Left lung (tissue), 10 donors: ENCODE results near the gene RERE. TPM values are rescaled to one million over a fixed set of nuclear protein-coding genes. Genes with fewer than 3 reads are reported as not detected.
A peak's percentile ranks its signal among the peaks of the same experiment; 100 is the strongest.

ENCODE experiments used
- ATAC-seq: fragments of 200-7000 bp; cut with Tn5 transposase; one replicate; pipeline ENCODE4 v1.9.1; 2020; ENCODE audit warnings: moderate library complexity
- DNase-seq, 4 donors: peaks; one replicate each; pipeline ENCODE4 v3.0.0-alpha.2; 2013 to 2020
- H3K27ac ChIP-seq, 2 donors: fragments of 200-600 bp; sonication (generic) in 1 of 2; one replicate each; pipeline versions ENCODE4 v1.5.0 to v1.8.0; 2020 to 2021
- H3K27me3 ChIP-seq, 2 donors: fragments of 200-600 bp; sonication (generic) in 1 of 2; one replicate each; pipeline versions ENCODE4 v1.5.0 to v1.8.0; 2020 to 2021
- H3K36me3 ChIP-seq, 2 donors: fragments of 200-600 bp; sonication (generic) in 1 of 2; one replicate each; pipeline versions ENCODE4 v1.5.0 to v1.8.0; 2020 to 2021
- H3K4me1 ChIP-seq, 2 donors: fragments of 200-600 bp; one replicate each; pipeline ENCODE4 v1.8.0; 2021
- H3K4me3 ChIP-seq, 2 donors: fragments of 200-600 bp; sonication (generic) in 1 of 2; one replicate each; pipeline versions ENCODE4 v1.5.0 to v1.8.0; 2020 to 2021; ENCODE audit warnings: mild to moderate bottlenecking in 1 of 2
- H3K9me3 ChIP-seq, 2 donors: fragments of 200-600 bp; sonication (generic) in 1 of 2; one replicate each; pipeline versions ENCODE4 v1.5.0 to v1.8.0; 2020 to 2021
- intact Hi-C, 2 donors: fragments of 100-400 bp; cut with DNase I; formaldehyde crosslinking; loops; one replicate each; pipeline versions ENCODE4 v1.11.2 to v1.14.2; 2022
- polyA plus RNA-seq, 6 donors: library from polyadenylated mRNA; unstranded; fragments of 120-200 nt; gene quantifications; one replicate each; pipeline ENCODE4 v1.2.1, GENCODE V29; 2013; ENCODE audit not compliant: insufficient read length in 6 of 6
- total RNA-seq, 2 donors: library from RNA; stranded (reverse); fragmentation: NEBNext Ultra II Directional; extraction: Animal tissue kit (Norgen Biotek cat#: 25700); gene quantifications; one replicate each; pipeline ENCODE4 v1.2.1, GENCODE V29; 2021
- TF ChIP-seq, protein P1 (sequence below), 2 donors: fragments of 200-600 bp; sonication (generic) in 1 of 2; IDR thresholded peaks; one replicate each; pipeline versions ENCODE4 v1.5.0 to v1.8.0; 2021; ENCODE audit warnings: antibody characterized with exemption in 2 of 2
- donor health status: DM: no; HTN: yes; CAD: no.
- donor health status: DM: no; HTN: no; CAD: no.

RERE gene
- total and polyA plus RNA-seq, 8 donors, result 73.3 to 135 (median 130) TPM

- no peaks in the 10 kb centered on the region for H3K36me3 ChIP-seq
- no peaks in the 10 kb centered on the region for H3K27me3 ChIP-seq
- intact Hi-C loops, result no loop called here
- DNase-seq, result no peak
- H3K4me1 ChIP-seq, result no peaks in the 10 kb centered on the region
- no peak overlapping the region for H3K27ac ChIP-seq
- no peak overlapping the region for H3K4me3 ChIP-seq
- TF ChIP-seq, protein P1, sequence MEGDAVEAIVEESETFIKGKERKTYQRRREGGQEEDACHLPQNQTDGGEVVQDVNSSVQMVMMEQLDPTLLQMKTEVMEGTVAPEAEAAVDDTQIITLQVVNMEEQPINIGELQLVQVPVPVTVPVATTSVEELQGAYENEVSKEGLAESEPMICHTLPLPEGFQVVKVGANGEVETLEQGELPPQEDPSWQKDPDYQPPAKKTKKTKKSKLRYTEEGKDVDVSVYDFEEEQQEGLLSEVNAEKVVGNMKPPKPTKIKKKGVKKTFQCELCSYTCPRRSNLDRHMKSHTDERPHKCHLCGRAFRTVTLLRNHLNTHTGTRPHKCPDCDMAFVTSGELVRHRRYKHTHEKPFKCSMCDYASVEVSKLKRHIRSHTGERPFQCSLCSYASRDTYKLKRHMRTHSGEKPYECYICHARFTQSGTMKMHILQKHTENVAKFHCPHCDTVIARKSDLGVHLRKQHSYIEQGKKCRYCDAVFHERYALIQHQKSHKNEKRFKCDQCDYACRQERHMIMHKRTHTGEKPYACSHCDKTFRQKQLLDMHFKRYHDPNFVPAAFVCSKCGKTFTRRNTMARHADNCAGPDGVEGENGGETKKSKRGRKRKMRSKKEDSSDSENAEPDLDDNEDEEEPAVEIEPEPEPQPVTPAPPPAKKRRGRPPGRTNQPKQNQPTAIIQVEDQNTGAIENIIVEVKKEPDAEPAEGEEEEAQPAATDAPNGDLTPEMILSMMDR (IDR thresholded peaks at IDR 0.05), result no peak
- H3K9me3 ChIP-seq, result no peaks in the 10 kb centered on the region
- no peak for ATAC-seq
These were observed 234.4 kb downstream of the RERE start for GRCh38 chr1:8583031-8583430.

DNA sequence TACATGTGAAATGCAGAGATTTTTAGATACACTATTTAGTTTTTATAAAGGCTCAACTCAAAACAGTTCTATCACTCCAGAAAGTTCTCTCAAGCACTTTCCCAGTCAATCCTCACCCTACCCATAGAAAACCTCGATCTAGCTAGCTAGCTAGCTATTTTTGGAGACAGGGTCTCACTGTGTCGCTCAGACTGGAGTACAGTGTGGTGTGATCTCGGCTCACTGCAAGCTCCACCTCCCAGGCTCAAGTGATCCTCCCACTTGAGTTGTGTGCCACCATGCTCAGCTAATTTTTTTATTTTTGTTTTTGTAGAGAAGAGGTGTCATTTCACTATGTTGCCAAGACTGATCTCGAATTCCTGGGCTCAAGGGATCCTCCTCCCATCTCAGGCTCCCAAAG, 236.9 kb downstream of the RERE start:
- Histone ChIP-seq H3K27me3 (no peaks in the 10 kb centered on the region), H3K9me3 (no peaks in the 10 kb centered on the region), H3K36me3 (no peaks in the 10 kb centered on the region), H3K4me3 (no peak overlapping the region), H3K4me1 (no peaks in the 10 kb centered on the region), H3K27ac (no peak overlapping the region)
- ATAC-seq, result peak; percentile 18
- TF ChIP-seq, protein P1 (IDR thresholded peaks at IDR 0.05), result no peak
- intact Hi-C loops, result no loop called here
- DNase-seq, result no peak

DNA sequence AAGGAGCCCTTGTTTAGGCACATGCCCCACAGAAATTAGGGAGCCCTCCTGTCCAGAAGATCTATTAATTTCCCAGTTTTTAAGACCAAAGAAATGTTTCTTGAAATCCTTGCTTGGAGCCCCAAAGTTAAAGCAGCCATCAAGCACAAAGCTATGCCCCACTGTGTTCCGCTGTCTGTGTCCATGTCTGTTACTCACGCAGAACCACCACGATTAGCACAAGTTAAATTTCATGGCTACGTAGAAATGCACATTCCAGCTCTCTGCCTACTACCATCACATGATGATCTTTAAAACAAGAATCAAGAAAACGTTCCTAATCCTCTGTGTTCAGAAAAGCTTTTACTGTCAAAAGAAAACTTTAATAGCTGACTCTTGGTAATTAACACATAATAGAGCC, 238.5 kb downstream of the RERE start:
- no peak for ATAC-seq
- no peaks in the 10 kb centered on the region for H3K4me1 ChIP-seq
- intact Hi-C loops, result no loop called here

DNA sequence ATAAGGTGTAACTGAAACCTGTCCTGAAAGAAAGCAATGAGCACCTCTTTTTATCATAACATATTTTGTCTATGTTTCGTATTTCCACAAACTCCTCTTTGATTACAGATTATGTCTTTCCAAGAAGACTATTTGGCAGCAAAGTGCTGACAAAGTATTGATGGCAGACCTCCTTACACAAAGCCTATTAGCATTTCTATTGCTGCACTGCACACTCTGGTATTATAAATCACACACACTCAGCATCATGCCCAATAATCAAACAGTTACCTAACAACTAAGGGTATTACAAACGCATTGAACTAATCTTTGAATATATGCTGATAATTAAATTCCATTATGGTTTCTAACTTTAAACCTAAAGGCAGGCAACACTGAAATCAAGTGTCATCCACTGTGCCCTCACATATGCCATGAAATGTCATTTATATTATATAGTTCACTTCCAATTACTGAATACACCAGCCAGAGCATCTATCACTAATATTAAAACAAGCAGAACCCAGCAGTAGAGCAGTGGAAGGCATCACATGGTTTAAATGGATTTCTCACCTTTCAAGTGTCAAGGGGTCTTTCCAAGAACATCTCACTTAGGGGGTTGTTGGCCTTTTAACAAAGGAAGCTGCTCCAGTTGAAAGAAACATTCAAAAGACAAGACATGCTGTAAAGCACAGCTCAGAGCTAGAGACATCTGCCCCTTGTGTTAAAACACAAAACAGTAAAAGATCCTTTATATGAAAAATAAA, 239.1 kb downstream of the RERE start:
- Histone ChIP-seq H3K27me3 (no peaks in the 10 kb centered on the region), H3K4me3 (no peak overlapping the region), H3K27ac (no peak overlapping the region), H3K9me3 (no peaks in the 10 kb centered on the region), H3K4me1 (no peaks in the 10 kb centered on the region), H3K36me3 (no peaks in the 10 kb centered on the region)
- ATAC-seq, result no peak
- TF ChIP-seq, protein P1 (IDR thresholded peaks at IDR 0.05), result no peak
- intact Hi-C loops, result no loop called here
- no peak for DNase-seq

More for the DNA sequence above, 238.5 kb downstream of the RERE start:
- no peaks in the 10 kb centered on the region for H3K9me3 ChIP-seq
- no peak overlapping the region for H3K27ac ChIP-seq
- H3K27me3 ChIP-seq, result no peaks in the 10 kb centered on the region
- TF ChIP-seq, protein P1 (IDR thresholded peaks at IDR 0.05), result no peak
- DNase-seq, result no peak
- H3K4me3 ChIP-seq, result no peak overlapping the region
- no peaks in the 10 kb centered on the region for H3K36me3 ChIP-seq

DNA sequence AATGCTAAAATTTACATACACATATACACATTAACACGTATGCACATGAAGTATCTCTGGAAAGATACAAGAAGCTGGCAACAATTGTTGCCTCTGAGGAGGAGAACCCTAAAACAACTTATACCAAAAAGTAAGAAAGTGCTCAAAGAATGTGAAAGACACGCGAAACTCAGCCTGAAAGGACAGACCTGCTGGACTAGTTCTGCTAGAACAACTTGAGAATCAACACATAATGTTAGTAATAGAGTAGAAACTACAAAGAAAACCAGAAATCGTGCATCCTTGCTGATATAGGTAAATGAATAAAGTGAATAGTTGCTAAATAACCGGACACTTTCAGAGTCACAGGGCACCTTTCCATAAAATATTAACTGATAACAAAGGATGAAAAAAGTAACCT, 242.5 kb downstream of the RERE start:
- Histone ChIP-seq H3K27me3 (no peaks in the 10 kb centered on the region), H3K27ac (no peak overlapping the region), H3K9me3 (no peaks in the 10 kb centered on the region), H3K4me3 (no peak overlapping the region), H3K36me3 (no peaks in the 10 kb centered on the region), H3K4me1 (peaks cover 20 to 26% of the 10 kb centered on the region in 2 donors)
- ATAC-seq, result peak; percentile 24
- peak in 1 of 4 donors; percentile 54 for DNase-seq
- intact Hi-C loops, result no loop called here
- TF ChIP-seq, protein P1 (IDR thresholded peaks at IDR 0.05), result no peak
